Upper lobe of right lung (tissue), 1 donor: Measurements from ENCODE around the gene PLEKHO1. TPM values are rescaled to one million over a fixed set of nuclear protein-coding genes. Genes with fewer than 3 reads are reported as not detected.

Experiments used
- ATAC-seq: fragments of 200-7000 bp; cut with Tn5 transposase; one replicate; pipeline ENCODE4 v1.9.1; 2020; ENCODE audit warnings: mild to moderate bottlenecking, moderate library complexity
- DNase-seq: peaks from one replicate; pipeline ENCODE4 v3.0.0-alpha.2; 2020
- H3K27ac ChIP-seq: fragments of 200-600 bp; one replicate; pipeline ENCODE4 v1.8.0; 2022
- H3K27me3 ChIP-seq: fragments of 200-600 bp; one replicate; pipeline ENCODE4 v1.8.0; 2022; ENCODE audit warnings: mild to moderate bottlenecking
- H3K36me3 ChIP-seq: fragments of 200-600 bp; one replicate; pipeline ENCODE4 v1.8.0; 2022
- H3K4me1 ChIP-seq: fragments of 200-600 bp; one replicate; pipeline ENCODE4 v1.8.0; 2022
- H3K4me3 ChIP-seq: fragments of 200-600 bp; one replicate; pipeline ENCODE4 v1.8.0; 2022; ENCODE audit warnings: mild to moderate bottlenecking
- H3K9me3 ChIP-seq: fragments of 200-600 bp; one replicate; pipeline ENCODE4 v1.8.0; 2022
- CTCF ChIP-seq: fragments of 200-600 bp; IDR thresholded peaks from one replicate; pipeline ENCODE4 v1.8.0; 2022; ENCODE audit warnings: antibody characterized with exemption
- intact Hi-C: fragments of 100-400 bp; cut with DNase I; formaldehyde crosslinking; loops from one replicate; pipeline ENCODE4 v1.11.0; 2022
- total RNA-seq: library from RNA; stranded (reverse); fragmentation: NEBNext Ultra II Directional; extraction: Animal tissue kit (Norgen Biotek cat#: 25700); gene quantifications from one replicate; pipeline ENCODE4 v1.2.1, GENCODE V29; 2021
- donor health status: DM: no; HTN: yes; CAD: no; lungs with severe emphysema.

Gene PLEKHO1
- total RNA-seq, 1 donor from 2014 or later: 44.5 TPM

- DNase-seq (no peak), ATAC-seq (no peak)
- peaks cover 24% of the 10 kb centered on the region for H3K4me1 ChIP-seq
- peaks cover 40% of the 10 kb centered on the region for H3K36me3 ChIP-seq
- TF ChIP-seq CTCF: no peak
- no peaks in the 10 kb centered on the region for H3K9me3 ChIP-seq
- no peak overlapping the region for H3K4me3 ChIP-seq
- intact Hi-C loops: loop anchor here (10.0 kb wide), 1 partner anchor 81 kb away; no protein-coding TSS in a partner anchor
- H3K27me3 ChIP-seq: no peaks in the 10 kb centered on the region
- no peak overlapping the region for H3K27ac ChIP-seq
Observed at GRCh38 chr1:150155413-150156071, 5.8 kb downstream of the PLEKHO1 start.

GRCh38 chr1:150156868-150157603 is 7.3 kb downstream of the PLEKHO1 start:
- Histone ChIP-seq H3K4me1 (peaks cover 24% of the 10 kb centered on the region), H3K36me3 (peaks cover 40% of the 10 kb centered on the region)

GRCh38 chr1:150159550-150159949 is 9.8 kb downstream of the PLEKHO1 start:
- peak overlapping the region; percentile 47 for H3K27ac ChIP-seq
- no peaks in the 10 kb centered on the region for H3K9me3 ChIP-seq
- H3K36me3 ChIP-seq: peaks cover 39% of the 10 kb centered on the region
- ATAC-seq: peak; percentile 13
- TF ChIP-seq CTCF: no peak
- H3K4me3 ChIP-seq: no peak overlapping the region
- intact Hi-C loops: loop anchor here (10.0 kb wide), 1 partner anchor 85 kb away; no protein-coding TSS in a partner anchor
- H3K4me1 ChIP-seq: peaks cover 33% of the 10 kb centered on the region
- DNase-seq: no peak
- H3K27me3 ChIP-seq: no peaks in the 10 kb centered on the region

More at GRCh38 chr1:150156868-150157603, 7.3 kb downstream of the PLEKHO1 start:
- no peak for TF ChIP-seq CTCF
- H3K9me3 ChIP-seq: no peaks in the 10 kb centered on the region
- no peak for DNase-seq
- intact Hi-C loops: loop anchor here (10.0 kb wide), 1 partner anchor 82 kb away; no protein-coding TSS in a partner anchor
- H3K27ac ChIP-seq: no peak overlapping the region
- ATAC-seq: no peak
- no peaks in the 10 kb centered on the region for H3K27me3 ChIP-seq
- no peak overlapping the region for H3K4me3 ChIP-seq

GRCh38 chr1:150160964-150161621 is 11.4 kb downstream of the PLEKHO1 start:
- intact Hi-C loops: no loop called here
- Histone ChIP-seq H3K4me1 (peaks cover 33% of the 10 kb centered on the region), H3K36me3 (peaks cover 25% of the 10 kb centered on the region), H3K27ac (peak overlapping the region; percentile 87), H3K9me3 (no peaks in the 10 kb centered on the region), H3K4me3 (no peak overlapping the region), H3K27me3 (no peaks in the 10 kb centered on the region)
- ATAC-seq: no peak
- no peak for DNase-seq
- TF ChIP-seq CTCF: no peak

GRCh38 chr1:150161747-150162581 is 12.2 kb downstream of the PLEKHO1 start:
- no peak for ATAC-seq

More at GRCh38 chr1:150161747-150162581, 12.2 kb downstream of the PLEKHO1 start:
- no peak for DNase-seq
- Histone ChIP-seq H3K4me1 (peaks cover 33% of the 10 kb centered on the region), H3K27me3 (no peaks in the 10 kb centered on the region), H3K9me3 (no peaks in the 10 kb centered on the region), H3K4me3 (no peak overlapping the region), H3K27ac (peak overlapping the region; percentile 87), H3K36me3 (peaks cover 16% of the 10 kb centered on the region)
- intact Hi-C loops: no loop called here
- TF ChIP-seq CTCF: no peak
